Tibial artery (tissue), 4 donors: Measurements from ENCODE around the gene PCK1.

ENCODE experiments used
- DNase-seq, 2 donors: peaks; one replicate each; pipeline ENCODE4 v3.0.0-alpha.2; 2019
- H3K27ac ChIP-seq, 2 donors: fragments of 200-600 bp; sonication (generic) in 1 of 2; 1 replicate in 1 of 2; 2 replicates in 1 of 2; pipeline ENCODE4 v1.5.1; 2018 to 2019; ENCODE audit warnings: mild to moderate bottlenecking in 1 of 2
- H3K27me3 ChIP-seq, 2 donors: fragments of 200-600 bp; sonication (generic) in 1 of 2; one replicate each; pipeline versions ENCODE4 v1.5.1 to v1.6.0; 2016 to 2019
- H3K36me3 ChIP-seq, 3 donors: fragments of 200-600 bp; sonication (generic) in 2 of 3; one replicate each; pipeline ENCODE4 v1.5.1; 2016 to 2019; ENCODE audit warnings: mild to moderate bottlenecking in 2 of 3
- H3K4me1 ChIP-seq, 4 donors: fragments of 200-600 bp; sonication (generic) in 2 of 4; 1 replicate in 3 of 4; 2 replicates in 1 of 4; pipeline ENCODE4 v1.5.1; 2016 to 2019
- H3K4me3 ChIP-seq, 2 donors: fragments of 200-600 bp; sonication (generic) in 1 of 2; 1 replicate in 1 of 2; 2 replicates in 1 of 2; pipeline ENCODE4 v1.5.1; 2018 to 2019; ENCODE audit warnings: mild to moderate bottlenecking in 2 of 2
- H3K9me3 ChIP-seq, 3 donors: fragments of 200-600 bp; sonication (generic) in 1 of 3; one replicate each; pipeline ENCODE4 v1.5.1; 2016 to 2019
- intact Hi-C: fragments of 100-400 bp; cut with DNase I; formaldehyde crosslinking; loops from one replicate; pipeline ENCODE4 v1.15.0; 2023; ENCODE audit warnings: low total_unique reads
- TF ChIP-seq, protein P1 (sequence below), 2 experiments: fragments of 200-600 bp in 1 of 2; fragments of 450-650 bp in 1 of 2; IDR thresholded peaks; one replicate each; pipeline ENCODE4 v1.5.1; 2017 to 2019; ENCODE audit warnings: antibody characterized with exemption in 2 of 2, mild to moderate bottlenecking in 1 of 2, moderate library complexity in 1 of 2

PCK1 gene

DNA sequence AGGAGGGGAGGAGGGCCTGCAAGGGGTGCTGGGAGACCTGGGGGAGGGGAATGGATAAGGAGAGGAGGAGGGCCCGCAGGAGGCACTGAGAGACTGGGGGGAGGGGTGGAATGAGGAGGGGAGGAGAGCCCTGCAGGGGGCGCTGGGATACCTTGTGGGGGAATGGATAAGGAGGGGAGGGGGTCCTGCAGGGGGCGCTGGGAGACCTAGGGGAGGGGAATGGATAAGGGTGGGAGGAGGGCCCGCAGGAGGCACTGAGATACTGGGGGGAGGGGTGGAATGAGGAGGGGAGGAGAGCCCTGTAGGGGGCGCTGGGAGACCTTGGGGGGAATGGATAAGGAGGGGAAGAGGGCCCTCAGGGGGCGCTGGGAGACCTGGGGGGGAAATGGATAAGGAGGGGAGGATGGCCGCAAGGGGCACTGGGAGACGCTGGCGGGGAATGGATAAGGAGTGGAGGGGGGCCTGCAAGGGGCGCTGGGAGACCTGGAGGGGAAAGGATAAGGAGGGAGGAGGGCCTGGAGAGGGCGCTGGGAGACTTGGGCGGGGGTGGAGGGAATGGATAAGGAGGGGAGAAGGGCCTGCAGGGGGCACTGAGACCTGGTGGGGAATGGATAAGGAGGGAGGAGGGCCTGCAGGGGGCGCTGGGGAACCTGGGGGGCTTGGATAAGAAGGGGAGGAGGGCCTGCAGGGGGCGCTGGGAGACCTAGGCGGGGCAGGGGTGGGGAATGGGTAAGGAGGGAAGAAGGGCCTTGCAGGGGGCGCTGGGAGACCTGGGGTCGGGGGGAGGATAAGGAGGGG, 34.6 kb upstream of the PCK1 start:
- H3K4me1 ChIP-seq, result no peaks in the 10 kb centered on the region
- H3K27ac ChIP-seq, result no peak overlapping the region
- no peak overlapping the region for H3K4me3 ChIP-seq
- H3K36me3 ChIP-seq, result no peaks in the 10 kb centered on the region
- H3K9me3 ChIP-seq, result no peaks in the 10 kb centered on the region
- TF ChIP-seq, protein P1, sequence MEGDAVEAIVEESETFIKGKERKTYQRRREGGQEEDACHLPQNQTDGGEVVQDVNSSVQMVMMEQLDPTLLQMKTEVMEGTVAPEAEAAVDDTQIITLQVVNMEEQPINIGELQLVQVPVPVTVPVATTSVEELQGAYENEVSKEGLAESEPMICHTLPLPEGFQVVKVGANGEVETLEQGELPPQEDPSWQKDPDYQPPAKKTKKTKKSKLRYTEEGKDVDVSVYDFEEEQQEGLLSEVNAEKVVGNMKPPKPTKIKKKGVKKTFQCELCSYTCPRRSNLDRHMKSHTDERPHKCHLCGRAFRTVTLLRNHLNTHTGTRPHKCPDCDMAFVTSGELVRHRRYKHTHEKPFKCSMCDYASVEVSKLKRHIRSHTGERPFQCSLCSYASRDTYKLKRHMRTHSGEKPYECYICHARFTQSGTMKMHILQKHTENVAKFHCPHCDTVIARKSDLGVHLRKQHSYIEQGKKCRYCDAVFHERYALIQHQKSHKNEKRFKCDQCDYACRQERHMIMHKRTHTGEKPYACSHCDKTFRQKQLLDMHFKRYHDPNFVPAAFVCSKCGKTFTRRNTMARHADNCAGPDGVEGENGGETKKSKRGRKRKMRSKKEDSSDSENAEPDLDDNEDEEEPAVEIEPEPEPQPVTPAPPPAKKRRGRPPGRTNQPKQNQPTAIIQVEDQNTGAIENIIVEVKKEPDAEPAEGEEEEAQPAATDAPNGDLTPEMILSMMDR (IDR thresholded peaks at IDR 0.05), result no peak
- intact Hi-C loops, result no loop called here
- H3K27me3 ChIP-seq, result peaks cover 0 to 21% of the 10 kb centered on the region in 2 donors
- peak in 1 of 2 donors; percentile 54 for DNase-seq

DNA sequence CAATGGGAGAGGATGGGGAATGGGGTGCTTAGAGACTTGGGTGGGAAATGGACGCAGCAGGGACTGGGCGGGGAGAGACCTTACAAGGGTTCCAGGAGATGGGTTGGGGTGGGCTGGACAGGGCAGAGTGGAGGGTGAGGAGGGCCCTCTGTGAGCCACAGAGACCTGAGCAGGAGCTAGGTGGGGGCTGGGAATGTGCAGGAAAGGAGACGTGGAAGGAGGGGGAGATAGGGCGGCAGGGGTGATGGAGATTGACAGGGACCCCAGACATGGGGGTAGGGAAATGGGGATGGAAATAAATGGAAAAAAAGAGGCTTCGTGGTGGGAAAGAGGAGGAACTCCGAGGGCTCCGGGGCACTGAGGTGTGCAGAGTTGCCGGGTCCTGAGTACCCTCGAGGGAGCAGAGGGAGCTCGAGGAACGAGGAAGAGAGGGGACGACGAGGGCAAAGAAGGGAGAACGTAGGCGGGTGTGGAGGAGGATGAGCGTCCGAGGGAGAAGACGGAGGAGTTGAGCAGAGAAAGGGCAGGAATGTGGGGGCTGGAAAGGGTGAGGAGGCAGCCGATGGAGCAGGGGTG, 33.9 kb upstream of the PCK1 start:
- no peaks in the 10 kb centered on the region for H3K36me3 ChIP-seq
- H3K9me3 ChIP-seq, result no peaks in the 10 kb centered on the region
- intact Hi-C loops, result no loop called here
- no peak overlapping the region for H3K4me3 ChIP-seq
- H3K4me1 ChIP-seq, result no peaks in the 10 kb centered on the region
- no peak overlapping the region for H3K27ac ChIP-seq
- H3K27me3 ChIP-seq, result peaks cover 0 to 21% of the 10 kb centered on the region in 2 donors
- DNase-seq, result peak in 1 of 2 donors; percentile 53
- TF ChIP-seq, protein P1 (IDR thresholded peaks at IDR 0.05), result no peak

DNA sequence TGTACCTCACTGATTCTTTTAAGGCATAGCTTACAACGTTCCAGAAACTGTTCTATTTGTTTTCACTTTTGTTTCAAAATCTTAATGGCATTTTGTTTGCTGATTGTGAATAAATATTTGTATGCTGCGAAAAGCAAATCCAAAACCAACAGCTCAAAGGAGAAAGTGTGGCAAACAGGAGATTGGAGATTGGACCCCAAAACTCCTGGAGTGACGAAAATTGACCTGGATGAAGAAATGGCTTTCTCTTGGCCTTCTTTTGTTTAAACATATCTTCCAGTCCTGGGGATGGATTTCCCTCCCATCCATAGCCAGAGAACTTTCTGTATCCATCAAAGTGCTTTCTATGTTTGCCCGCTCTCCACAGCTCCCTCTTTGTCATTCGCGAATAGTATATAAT, 33.2 kb upstream of the PCK1 start:
- intact Hi-C loops, result no loop called here
- DNase-seq, result peak in 1 of 2 donors; percentile 4
- Histone ChIP-seq H3K4me3 (no peak overlapping the region), H3K27me3 (peaks cover 0 to 21% of the 10 kb centered on the region in 2 donors), H3K27ac (no peak overlapping the region), H3K9me3 (no peaks in the 10 kb centered on the region), H3K36me3 (no peaks in the 10 kb centered on the region), H3K4me1 (no peaks in the 10 kb centered on the region)
- TF ChIP-seq, protein P1 (IDR thresholded peaks at IDR 0.05), result no peak

GRCh38 chr20:57528148-57528547, 32.8 kb upstream of the PCK1 start:
- Histone ChIP-seq H3K9me3 (no peaks in the 10 kb centered on the region), H3K4me1 (no peaks in the 10 kb centered on the region), H3K36me3 (no peaks in the 10 kb centered on the region), H3K27ac (no peak overlapping the region), H3K27me3 (peaks cover 0 to 21% of the 10 kb centered on the region in 2 donors), H3K4me3 (no peak overlapping the region)
- no peak for DNase-seq
- intact Hi-C loops, result no loop called here
- TF ChIP-seq, protein P1 (IDR thresholded peaks at IDR 0.05), result no peak

DNA sequence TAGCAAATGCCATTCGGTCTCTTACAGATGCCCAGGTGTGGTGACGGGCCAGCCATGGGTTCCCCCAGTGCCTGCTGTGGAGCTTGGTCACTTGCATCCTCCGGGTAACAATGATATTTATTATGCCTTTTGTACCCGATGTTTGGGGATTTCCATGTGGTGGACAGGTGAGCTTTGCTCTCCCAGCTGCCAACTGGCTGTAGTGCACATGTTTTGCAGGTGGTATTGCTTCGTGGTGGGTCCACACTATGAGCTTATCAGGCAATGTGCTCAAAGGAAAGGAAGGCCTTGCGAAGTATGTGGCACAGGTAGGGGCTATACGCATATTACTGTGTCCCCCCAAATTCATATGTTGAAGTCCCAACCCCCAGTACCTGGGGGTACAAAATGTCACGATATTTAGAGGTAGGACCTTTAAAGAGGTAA, 31.7 kb upstream of the PCK1 start:
- DNase-seq, result peak in 1 of 2 donors; percentile 35
- Histone ChIP-seq H3K4me3 (no peak overlapping the region), H3K4me1 (no peaks in the 10 kb centered on the region), H3K9me3 (no peaks in the 10 kb centered on the region), H3K36me3 (no peaks in the 10 kb centered on the region), H3K27ac (no peak overlapping the region), H3K27me3 (peaks cover 0 to 21% of the 10 kb centered on the region in 2 donors)
- intact Hi-C loops, result no loop called here
- TF ChIP-seq, protein P1 (IDR thresholded peaks at IDR 0.05), result no peak
